Lower lobe of right lung (tissue), 2 donors: ENCODE data around the gene SGK2. TPM values are rescaled to one million over a fixed set of nuclear protein-coding genes. Genes with fewer than 3 reads are reported as not detected.
"Not testable (repeated sequence)": the region's sequence is repeated elsewhere in the genome, so short reads cannot be mapped to it uniquely, and the experiment has no call there.

ENCODE experiments used
- ATAC-seq, 2 donors: fragments of 200-7000 bp; cut with Tn5 transposase; one replicate each; pipeline ENCODE4 v1.9.1; 2020 to 2022; ENCODE audit warnings: mild to moderate bottlenecking in 2 of 2, moderate library complexity in 2 of 2
- DNase-seq: peaks from one replicate; pipeline ENCODE4 v3.0.0-alpha.2; 2020
- H3K27ac ChIP-seq: fragments of 200-600 bp; one replicate; pipeline ENCODE4 v1.8.0; 2022
- H3K27me3 ChIP-seq: fragments of 200-600 bp; one replicate; pipeline ENCODE4 v1.8.0; 2022; ENCODE audit warnings: low read depth
- H3K36me3 ChIP-seq: fragments of 200-600 bp; one replicate; pipeline ENCODE4 v1.8.0; 2022; ENCODE audit warnings: mild to moderate bottlenecking
- H3K4me1 ChIP-seq: fragments of 200-600 bp; one replicate; pipeline ENCODE4 v1.8.0; 2022
- H3K4me3 ChIP-seq: fragments of 200-600 bp; one replicate; pipeline ENCODE4 v1.8.0; 2022; ENCODE audit warnings: mild to moderate bottlenecking
- H3K9me3 ChIP-seq: fragments of 200-600 bp; one replicate; pipeline ENCODE4 v1.8.0; 2022
- intact Hi-C: fragments of 100-400 bp; cut with DNase I; formaldehyde crosslinking; loops from one replicate; pipeline ENCODE4 v1.11.0; 2022
- total RNA-seq: library from RNA; stranded (reverse); fragmentation: NEBNext Ultra II Directional; extraction: Animal tissue kit (Norgen Biotek cat#: 25700); gene quantifications from one replicate; pipeline ENCODE4 v1.2.1, GENCODE V29; 2021
- TF ChIP-seq, protein P1 (sequence below): fragments of 200-600 bp; IDR thresholded peaks from one replicate; pipeline ENCODE4 v1.8.0; 2022; ENCODE audit warnings: antibody characterized with exemption, mild to moderate bottlenecking
- donor health status: DM: no; HTN: yes; CAD: no; lungs with severe emphysema.

Gene SGK2
- total RNA-seq, 1 donor from 2014 or later = 1.2 TPM

DNA sequence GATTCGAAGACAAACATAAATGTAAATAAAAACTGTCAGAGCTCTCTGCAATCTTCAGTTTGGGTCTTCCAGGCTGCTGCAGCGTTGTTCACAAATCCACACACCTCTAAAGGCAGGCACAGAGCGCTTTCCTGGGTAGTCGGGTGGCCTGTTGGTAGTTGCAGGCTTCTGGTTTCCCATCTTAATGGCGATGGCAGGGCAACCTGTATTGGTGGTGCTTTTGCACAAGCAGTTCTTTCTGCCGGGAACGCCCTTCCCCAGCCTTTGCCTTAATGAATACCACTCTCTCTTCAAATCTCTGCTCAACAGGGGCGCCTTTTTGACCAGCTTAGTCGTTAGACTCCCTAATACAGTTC lies 31.2 kb downstream of the SGK2 start:
- Histone ChIP-seq H3K27ac (peak overlapping the region; percentile 88), H3K4me1 (peaks cover 19% of the 10 kb centered on the region), H3K9me3 (no peaks in the 10 kb centered on the region), H3K27me3 (no peaks in the 10 kb centered on the region), H3K36me3 (peaks cover 5% of the 10 kb centered on the region), H3K4me3 (peak overlapping the region; percentile 88)
- intact Hi-C loops = no loop called here
- DNase-seq = no peak
- no peak for ATAC-seq
- TF ChIP-seq, protein P1, sequence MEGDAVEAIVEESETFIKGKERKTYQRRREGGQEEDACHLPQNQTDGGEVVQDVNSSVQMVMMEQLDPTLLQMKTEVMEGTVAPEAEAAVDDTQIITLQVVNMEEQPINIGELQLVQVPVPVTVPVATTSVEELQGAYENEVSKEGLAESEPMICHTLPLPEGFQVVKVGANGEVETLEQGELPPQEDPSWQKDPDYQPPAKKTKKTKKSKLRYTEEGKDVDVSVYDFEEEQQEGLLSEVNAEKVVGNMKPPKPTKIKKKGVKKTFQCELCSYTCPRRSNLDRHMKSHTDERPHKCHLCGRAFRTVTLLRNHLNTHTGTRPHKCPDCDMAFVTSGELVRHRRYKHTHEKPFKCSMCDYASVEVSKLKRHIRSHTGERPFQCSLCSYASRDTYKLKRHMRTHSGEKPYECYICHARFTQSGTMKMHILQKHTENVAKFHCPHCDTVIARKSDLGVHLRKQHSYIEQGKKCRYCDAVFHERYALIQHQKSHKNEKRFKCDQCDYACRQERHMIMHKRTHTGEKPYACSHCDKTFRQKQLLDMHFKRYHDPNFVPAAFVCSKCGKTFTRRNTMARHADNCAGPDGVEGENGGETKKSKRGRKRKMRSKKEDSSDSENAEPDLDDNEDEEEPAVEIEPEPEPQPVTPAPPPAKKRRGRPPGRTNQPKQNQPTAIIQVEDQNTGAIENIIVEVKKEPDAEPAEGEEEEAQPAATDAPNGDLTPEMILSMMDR = peak; percentile 3

DNA sequence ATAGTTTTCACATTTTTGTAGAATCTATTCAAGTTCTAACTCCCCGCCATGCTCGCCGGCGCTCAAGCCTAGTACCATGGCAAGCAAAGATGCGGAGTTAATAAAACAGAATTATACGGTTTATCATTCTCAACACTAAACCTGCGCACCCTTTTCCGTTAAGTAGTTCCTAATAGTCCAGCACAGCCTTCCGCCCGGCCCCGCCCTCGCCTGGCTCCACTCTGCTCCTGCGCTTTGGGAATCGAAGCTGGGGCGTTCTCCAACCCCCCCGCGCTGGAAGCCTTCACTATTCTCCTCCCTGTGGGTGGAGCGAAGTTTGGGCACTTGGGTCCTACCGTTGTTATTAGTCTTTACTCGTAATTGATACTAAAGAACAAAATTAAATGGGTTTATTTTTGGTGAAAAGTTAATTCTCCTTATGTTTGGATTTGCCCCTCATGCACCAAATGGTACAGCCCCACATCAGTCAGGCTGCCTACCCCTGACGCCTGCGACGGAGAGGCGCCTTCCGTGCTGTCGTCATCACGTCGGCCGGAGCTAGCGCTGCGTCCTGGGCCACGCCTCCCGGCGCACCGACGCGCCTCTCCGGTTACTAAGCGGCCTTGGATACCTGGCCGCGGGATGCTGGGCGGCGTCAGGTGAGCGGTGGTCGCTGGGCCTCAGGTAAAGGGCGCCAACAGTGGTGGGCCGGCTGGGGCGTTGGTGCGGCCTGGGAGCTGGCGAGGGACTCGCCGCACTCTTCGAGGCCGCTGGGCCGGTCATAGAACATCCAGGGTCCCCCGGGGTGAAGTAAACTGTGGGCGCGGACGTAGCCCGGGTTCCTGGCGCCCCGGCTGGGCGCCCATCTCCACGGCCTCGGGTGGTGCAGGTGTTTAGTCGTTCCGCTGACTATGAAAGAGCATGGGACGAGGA lies 31.8 kb downstream of the SGK2 start, which contains the start of gene IFT52:
Gene IFT52, plus strand, starts transcription at position 546 of the 912 bp plus-strand sequence. CDS start 3,762 bp downstream, outside the sequence.
- H3K9me3 ChIP-seq = no peaks in the 10 kb centered on the region
- peak; percentile 96 for DNase-seq
- peaks cover 15% of the 10 kb centered on the region for H3K4me1 ChIP-seq
- peak within 1 kb of the TSS; percentile 88 for H3K4me3 ChIP-seq
- peaks cover 11% of the 10 kb centered on the region for H3K36me3 ChIP-seq
- ATAC-seq = peak; percentile 99 to 100
- no peaks in the 10 kb centered on the region for H3K27me3 ChIP-seq
- intact Hi-C loops = no loop called here
- peak within 1 kb of the TSS; percentile 88 for H3K27ac ChIP-seq
- TF ChIP-seq, protein P1 = no peak

DNA sequence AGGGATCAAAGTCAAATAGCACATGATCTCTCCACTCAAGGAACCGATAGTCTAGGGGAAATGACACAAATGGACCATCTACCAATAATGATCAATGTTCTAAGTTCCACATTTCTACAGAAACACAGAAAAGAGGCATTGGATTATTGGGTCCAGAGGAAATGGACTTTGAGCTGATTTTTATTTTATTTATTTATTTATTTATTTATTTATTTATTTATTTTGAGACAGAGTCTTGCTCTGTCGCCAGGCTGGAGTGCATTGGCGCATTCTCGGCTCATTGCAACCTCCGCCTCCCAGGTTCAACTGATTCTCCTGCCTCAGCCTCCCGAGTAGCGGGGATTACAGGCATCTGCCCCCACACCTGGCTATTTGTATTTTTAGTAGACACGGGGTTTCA lies 43.1 kb downstream of the SGK2 start:
- H3K27ac ChIP-seq, H3K9me3 ChIP-seq, H3K4me3 ChIP-seq, H3K27me3 ChIP-seq, ATAC-seq, DNase-seq, H3K4me1 ChIP-seq, intact Hi-C loops: not testable (repeated sequence)
- H3K36me3 ChIP-seq = peaks cover 64% of the 10 kb centered on the region

DNA sequence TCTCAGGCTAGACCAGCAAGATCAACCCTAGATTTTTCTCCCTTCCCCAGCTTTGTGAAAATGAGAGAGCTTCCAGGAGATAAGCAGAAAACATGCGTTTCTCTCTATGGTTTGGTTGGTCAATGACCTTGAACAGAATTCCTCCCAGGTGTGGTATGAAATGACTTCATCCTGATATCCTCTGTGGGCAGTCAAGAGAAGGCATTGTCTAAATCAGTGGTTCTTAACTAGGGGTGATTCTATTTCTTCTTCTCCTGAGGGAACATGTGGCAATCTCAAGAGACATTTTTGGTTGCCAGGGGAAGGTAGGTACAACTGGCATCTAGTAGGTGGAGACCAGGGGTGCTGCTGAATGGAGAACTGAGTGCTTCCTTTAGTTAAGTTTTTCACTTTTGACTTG lies 44.3 kb downstream of the SGK2 start:
- no peak overlapping the region for H3K4me3 ChIP-seq
- intact Hi-C loops = no loop called here
- no peaks in the 10 kb centered on the region for H3K27me3 ChIP-seq
- H3K4me1 ChIP-seq = no peaks in the 10 kb centered on the region
- ATAC-seq = no peak
- H3K9me3 ChIP-seq = no peaks in the 10 kb centered on the region
- DNase-seq = no peak
- TF ChIP-seq, protein P1 = no peak
- H3K27ac ChIP-seq = no peak overlapping the region
- peaks cover 52% of the 10 kb centered on the region for H3K36me3 ChIP-seq

DNA sequence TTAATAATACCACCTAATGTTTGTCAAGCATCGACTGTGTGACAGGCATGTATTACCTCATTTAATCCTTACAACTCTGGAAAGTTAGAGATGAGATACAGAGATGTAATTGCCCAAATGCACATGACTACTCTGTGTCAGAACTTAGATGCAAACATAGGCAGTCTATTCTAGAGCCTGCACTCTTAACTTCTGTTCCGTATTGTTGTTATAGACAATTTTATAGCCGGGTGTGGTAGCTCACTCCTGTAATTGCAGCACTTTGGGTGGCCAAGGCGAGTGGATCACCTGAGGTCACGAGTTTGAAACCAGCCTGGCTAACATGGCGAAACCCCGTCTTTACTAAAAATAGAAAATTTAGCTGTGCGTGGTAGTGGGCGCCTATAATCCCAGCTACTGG lies 46.9 kb downstream of the SGK2 start:
- DNase-seq (no peak), ATAC-seq (no peak)
- no peak overlapping the region for H3K27ac ChIP-seq
- no peaks in the 10 kb centered on the region for H3K27me3 ChIP-seq
- no peaks in the 10 kb centered on the region for H3K4me1 ChIP-seq
- TF ChIP-seq, protein P1 = no peak
- intact Hi-C loops = no loop called here
- no peak overlapping the region for H3K4me3 ChIP-seq
- no peaks in the 10 kb centered on the region for H3K9me3 ChIP-seq
- peaks cover 45% of the 10 kb centered on the region for H3K36me3 ChIP-seq

DNA sequence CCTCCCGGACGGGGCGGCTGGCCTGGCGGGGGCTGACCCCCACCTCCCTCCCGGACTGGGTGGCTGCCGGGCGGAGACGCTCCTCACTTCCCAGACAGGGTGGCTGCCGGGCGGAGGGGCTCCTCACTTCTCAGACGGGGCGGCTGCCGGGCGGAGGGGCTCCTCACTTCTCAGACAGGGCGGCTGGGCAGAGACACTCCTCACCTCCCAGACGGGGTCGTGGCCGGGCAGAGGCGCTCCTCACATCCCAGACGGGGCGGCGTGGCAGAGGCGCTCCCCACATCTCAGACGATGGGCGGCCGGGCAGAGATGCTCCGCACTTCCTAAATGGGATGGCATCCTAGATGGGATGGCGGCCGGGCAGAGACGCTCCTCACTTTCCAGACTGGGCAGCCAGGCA lies 48.5 kb downstream of the SGK2 start:
- H3K9me3 ChIP-seq, H3K27ac ChIP-seq, H3K4me3 ChIP-seq, H3K4me1 ChIP-seq, DNase-seq, ATAC-seq, H3K27me3 ChIP-seq, intact Hi-C loops: not testable (repeated sequence)
- H3K36me3 ChIP-seq = peaks cover 56% of the 10 kb centered on the region
